Non-pigmented ciliary epithelial cell (primary cell): ENCODE results near the gene CTSZ.

Source experiments
- DNase-seq: peaks from one replicate; pipeline ENCODE4 v3.0.0-alpha.2; 2010; ENCODE audit warnings: low read depth

Gene CTSZ

DNA sequence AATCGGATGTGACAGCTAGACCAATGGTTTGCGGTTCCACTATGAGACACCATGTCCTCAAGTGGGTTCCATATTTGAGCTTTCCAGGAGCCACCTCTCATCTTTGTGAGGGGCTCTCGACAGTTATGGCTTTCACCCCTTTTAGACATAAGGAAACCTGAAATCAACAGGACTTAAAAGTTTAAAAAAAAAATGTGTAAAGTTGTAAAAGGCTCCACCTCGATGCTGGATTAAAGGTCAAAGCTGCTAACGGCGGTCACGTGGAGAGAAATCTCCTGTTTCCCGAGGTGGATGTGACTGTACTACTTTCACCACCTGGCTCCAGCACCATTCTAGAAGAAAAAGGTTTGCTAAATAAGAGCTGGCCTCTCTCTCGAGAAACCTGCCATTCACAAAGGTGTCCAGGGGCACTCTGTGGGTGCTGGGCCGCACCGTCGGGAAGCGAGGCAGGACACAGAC is 24.5 kb upstream of the CTSZ start:
- DNase-seq, result no peak

DNA sequence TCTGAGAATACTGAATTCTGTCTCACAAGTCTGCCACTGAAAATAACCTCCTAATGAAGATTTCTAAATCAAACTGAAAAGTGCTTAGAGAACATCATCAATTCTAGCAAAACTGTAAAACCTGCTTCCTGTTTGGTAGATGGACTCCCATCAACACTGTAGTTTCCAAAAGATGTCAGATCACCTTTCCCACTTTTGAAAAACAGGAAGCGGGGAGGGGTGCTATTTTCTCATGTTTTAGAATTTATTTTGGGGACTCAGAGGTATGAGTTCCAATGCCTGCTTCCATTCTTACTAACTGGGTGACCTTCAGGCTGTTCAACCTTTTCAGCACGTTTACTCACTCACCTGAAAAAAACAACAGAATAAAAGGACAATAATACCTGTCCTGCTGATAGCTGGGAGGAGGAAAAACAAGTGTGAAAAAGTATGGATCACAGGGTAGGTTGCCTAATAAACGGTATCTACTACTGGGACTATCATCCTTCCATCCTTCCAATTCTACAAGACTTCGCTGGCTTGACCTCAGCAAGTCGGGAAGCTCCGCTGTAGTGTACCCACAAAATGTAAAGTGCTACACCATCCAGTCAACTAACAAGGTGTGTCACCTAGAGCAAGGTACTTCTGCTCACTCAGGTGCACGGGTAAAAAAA is 24.0 kb upstream of the CTSZ start:
- DNase-seq, result no peak

DNA sequence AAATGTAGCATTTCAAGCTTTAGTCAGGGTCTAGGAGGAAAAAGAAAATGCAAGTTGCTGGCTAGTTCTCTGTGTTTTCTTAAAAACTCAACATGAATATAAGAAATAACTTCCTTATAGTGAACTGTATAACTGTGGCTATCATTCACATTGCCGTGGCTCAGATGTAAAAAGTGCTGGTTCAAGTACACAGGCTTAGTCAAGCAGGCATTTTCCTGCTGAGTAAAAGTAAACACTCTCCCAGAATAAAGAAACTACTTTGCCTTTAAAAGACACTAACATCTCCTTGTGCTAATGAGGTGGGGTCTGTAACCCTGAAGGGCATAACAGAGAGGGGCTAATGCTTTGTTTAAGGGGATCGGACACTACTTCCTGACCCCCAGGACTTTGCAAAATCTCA is 21.8 kb upstream of the CTSZ start:
- no peak for DNase-seq

DNA sequence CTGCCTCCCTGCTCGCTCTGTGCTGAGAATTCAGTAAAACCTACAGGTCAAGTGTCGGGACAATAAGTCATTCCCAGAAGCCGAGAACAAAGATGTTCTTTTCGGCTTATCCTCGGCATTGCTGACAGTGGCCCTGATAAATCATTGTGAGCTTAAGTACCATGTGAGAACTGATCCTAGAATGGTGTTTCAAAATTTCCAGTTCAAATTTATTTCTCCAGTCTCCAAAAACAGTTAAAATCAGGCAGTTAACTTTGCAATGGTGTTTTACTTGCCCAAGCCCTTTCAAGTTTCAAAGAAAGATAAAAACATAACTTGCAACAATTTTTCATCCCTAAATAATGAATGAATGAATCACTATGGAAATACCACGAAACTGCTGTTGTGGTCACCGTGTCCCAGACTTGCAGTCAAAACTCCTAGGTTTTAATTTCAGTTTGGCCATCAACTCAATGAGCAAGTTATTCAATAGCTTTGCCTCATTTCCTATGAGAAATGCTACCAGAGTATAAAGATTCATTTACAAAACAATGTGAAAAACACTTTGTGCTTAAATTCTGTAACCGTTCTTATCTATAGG is 20.8 kb upstream of the CTSZ start:
- peak; percentile 50 for DNase-seq

DNA sequence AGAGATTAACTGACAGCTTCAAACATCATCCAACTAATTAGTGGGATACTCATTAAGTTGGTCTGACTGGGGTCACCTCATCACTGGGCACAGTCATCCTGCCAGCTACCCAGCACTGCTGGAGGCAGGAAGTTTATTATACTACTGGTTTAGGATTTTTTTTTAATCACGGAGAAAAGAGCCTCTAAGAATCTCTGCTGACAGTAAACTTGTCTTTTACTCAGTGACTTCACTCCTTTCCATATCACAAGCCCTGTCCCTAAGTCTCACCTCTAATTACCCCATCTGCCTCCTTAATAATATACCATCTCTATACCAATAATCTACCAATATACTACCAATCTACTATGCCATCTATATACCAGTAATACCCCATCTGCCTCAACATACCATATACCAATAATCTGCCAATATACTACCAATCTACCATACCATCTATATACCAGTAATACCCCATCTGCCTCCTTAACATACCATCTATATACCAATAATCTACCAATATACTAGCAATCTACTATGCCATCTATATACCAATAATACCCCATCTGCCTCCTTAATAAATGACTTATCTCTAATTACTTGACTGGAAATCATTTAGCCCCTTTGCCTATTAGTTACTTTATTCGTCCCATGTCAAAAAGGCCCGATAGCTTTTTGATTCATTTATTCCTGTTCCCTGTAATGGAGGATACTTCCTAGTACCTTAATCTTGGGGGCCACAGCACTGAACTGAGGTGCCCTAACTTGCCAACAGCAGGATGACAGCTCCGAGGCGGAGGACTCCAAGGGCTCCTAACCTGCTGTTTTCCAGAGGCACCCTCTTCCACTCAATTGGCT is 20.1 kb upstream of the CTSZ start:
- no peak for DNase-seq

DNA sequence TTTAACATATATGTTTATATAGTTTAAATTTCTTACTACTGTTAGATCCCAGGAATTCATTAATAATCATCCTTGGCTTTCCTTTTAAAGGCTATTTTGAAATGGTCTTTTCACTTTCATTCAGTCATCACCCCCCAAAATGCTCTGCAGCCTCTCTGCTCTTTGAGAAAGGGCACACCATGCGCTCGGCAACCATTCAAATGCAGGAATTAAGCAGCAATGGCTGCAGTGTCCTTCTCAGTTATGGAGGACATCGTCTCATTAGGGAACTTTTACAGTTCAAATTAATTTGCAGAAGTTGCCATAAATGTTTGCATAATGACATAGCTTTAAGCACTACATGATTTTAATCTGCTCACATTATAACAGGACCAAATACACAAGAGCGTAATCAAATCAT is 18.5 kb upstream of the CTSZ start:
- no peak for DNase-seq

DNA sequence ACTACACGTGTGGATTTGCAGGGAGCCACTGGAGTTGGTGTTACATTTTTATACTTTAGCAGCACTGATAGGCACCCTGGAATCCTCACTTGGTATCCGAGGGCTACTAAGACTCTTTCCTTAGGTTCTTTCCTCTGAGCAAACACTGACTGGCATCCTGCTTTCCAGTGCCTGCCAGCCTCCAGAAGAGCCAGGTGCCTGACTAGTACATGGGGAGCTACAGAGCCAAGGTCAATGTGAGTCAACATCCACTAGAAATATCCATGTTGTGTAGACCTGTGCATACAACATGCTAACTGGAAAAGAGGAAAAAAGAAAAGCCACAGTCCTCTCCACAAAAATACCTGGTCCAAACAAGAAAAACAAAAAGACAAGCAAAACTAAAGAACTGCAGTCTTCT is 18.0 kb upstream of the CTSZ start:
- DNase-seq, result no peak

DNA sequence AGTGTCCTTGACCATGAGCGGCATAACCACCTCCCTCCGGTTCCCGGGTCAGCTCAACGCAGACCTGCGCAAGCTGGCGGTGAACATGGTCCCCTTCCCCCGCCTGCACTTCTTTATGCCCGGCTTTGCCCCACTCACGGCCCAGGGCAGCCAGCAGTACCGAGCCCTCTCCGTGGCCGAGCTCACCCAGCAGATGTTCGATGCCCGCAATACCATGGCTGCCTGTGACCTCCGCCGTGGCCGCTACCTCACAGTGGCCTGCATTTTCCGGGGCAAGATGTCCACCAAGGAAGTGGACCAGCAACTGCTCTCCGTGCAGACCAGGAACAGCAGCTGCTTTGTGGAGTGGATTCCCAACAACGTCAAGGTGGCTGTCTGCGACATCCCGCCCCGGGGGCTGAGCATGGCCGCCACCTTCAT is 17.1 kb upstream of the CTSZ start:
- no peak for DNase-seq

DNA sequence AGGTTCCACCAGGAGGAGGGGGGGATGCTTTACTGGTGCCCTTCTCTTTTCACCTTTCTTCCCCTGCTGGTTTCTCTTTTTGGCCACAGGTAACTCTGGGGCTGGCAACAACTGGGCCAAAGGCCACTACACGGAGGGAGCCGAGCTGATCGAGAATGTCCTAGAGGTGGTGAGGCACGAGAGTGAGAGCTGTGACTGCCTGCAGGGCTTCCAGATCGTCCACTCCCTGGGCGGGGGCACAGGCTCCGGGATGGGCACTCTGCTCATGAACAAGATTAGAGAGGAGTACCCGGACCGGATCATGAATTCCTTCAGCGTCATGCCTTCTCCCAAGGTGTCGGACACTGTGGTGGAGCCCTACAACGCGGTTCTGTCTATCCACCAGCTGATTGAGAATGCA is 16.6 kb upstream of the CTSZ start:
- no peak for DNase-seq

DNA sequence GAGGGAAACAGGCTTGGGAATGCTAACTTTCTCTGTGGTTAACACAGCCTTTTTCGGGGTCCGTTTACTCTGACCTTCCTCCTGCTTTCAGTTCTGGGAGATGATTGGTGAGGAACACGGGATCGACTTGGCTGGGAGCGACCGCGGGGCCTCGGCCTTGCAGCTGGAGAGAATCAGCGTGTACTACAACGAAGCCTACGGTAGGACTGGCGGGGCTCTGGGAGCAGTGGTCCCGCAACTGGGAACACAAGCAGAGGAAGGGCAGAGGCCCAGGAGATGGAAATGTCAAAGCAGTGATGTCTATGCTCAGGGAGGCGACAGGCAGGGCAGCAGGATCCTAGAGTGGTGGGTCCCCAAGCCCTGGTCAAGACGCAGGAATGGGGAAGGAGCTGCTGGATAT is 15.7 kb upstream of the CTSZ start:
- no peak for DNase-seq

DNA sequence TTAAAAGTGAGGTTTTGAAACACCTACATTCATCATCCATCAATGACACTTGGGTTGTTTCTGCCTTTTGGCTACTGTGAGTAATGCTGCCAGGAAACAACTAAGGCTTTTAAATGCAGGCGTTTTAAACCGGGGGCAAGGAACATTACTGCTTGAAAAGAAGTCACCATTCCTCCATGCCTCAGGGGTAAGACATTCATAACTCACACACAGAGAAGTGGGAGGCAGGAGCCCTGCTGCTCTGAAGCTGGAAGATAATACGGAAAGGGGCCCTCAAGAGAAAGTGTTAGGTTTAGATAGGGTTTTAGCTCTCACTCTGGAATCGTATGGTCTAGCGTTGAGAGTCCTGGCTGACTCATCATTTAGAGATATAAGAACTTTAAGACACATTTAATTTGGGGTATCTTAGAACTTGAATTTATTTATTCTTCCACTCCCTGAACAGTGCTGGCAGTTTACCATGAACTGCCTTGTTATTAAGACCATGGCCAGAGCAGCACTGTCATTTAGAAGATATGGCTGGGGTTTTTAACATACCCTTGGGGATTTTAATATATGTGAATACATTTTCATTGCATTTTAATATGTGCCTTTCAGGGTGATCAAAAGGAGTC is 14.0 kb upstream of the CTSZ start:
- peak; percentile 19 for DNase-seq

DNA sequence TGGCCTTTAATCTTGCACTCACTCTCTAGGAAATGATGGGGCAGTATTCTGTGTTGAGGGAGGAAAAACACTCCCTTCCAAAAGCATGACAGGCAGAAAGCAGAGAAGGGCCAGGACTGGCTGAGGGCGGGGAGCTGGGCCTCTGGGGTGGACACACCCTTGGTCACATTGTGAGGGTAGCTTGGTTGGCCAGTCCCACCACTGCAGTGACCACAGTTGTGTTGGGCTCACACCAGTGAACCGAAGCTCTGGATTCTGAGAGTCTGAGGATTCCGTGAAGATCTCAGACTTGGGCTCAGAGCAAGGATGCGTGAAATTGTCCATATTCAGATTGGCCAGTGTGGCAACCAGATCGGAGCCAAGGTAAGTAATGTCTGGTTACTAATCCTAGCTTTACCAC is 12.2 kb upstream of the CTSZ start, which contains the start of gene TUBB1:
Gene TUBB1, plus strand, starts transcription at position 213 of the 400 bp plus-strand sequence. Its CDS starts 94 bp downstream, at position 307.
- no peak for DNase-seq

DNA sequence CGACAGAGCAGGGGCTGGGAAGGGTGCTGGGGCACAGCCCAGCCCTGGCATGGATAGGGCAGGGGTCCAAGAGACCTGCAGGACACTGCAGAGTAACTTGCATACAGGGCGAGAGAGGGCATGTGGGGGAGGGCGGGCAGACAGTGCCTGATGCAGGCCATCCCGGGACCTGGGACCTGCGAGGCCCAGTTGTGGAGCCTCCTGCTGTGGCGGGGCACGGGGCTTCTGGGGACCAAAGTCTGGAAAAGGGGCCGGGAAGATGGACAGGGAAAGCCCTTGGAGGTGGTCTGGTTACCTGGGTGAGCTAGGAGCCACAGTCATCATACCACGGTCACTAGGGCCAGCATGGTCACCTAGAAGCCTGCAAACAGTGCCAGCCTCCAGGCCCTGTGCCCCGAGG is 11.8 kb upstream of the CTSZ start:
- DNase-seq, result no peak

DNA sequence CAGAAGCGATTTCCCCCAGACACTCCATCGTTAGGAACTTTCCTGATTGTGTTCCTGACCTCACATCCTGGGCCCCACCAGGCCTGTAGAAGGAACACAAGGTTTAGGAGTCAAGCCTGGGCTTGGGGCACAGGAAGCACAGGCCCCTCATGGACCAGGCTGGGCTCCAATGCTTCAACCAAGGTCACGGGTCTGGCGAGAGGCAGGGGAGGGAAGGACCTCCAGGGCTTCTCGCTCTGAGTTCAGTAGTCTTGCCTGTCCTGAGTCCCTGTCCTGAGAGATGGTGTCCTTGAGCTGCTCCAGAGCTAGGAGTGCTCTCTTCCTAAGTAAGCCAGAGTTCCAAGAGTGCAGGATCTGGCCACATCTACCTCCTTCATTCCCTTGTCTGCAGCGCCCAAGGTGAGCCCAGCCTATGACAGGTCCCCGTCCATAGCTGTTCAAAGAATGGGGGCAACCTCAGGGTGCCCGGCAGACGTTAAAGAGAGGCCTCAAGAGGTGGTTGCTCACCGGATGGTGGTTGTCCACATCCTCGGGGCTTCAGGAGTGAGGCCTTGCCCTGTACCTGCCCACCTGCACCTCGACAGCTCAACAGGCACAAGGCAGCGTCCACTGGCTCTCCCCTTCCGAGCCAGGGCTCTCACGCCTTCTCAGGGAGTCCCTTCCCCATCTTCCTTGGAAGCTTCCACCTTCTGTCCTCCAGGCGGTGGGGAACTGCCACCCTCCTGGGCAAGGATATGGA is 10.6 kb upstream of the CTSZ start:
- DNase-seq, result no peak

DNA sequence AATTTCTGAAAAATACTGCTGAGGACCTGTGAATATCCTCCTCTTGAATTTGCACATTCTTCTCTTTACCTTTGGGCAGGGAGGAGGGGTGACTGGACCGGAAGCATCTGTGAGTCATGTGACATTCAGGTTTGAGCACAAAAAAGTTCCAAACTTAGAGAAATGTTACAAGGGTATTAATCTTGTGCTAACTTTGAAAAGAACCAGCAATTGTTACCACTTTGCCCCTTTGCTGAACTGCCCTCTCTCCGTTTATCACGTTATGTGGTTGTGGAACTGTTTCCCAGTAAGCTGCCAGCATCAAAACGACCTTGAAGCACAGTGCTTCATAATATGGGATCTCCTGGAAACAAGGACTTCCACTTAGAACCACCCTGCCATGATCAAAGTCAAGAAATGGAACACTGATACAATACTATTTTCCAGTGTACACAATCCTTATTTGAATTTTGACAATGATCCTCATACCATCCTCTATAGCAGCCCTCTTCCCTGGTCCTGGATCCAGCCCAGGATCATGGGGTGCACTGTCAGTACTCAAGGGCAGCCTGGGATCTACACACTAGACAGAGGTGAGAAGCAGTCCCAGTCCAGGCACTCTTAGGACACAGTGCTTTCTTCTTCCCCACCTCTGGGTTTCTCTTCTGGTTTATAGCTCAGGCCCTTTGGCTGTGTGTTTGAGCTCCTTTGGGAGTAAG is 9.9 kb upstream of the CTSZ start:
- no peak for DNase-seq

DNA sequence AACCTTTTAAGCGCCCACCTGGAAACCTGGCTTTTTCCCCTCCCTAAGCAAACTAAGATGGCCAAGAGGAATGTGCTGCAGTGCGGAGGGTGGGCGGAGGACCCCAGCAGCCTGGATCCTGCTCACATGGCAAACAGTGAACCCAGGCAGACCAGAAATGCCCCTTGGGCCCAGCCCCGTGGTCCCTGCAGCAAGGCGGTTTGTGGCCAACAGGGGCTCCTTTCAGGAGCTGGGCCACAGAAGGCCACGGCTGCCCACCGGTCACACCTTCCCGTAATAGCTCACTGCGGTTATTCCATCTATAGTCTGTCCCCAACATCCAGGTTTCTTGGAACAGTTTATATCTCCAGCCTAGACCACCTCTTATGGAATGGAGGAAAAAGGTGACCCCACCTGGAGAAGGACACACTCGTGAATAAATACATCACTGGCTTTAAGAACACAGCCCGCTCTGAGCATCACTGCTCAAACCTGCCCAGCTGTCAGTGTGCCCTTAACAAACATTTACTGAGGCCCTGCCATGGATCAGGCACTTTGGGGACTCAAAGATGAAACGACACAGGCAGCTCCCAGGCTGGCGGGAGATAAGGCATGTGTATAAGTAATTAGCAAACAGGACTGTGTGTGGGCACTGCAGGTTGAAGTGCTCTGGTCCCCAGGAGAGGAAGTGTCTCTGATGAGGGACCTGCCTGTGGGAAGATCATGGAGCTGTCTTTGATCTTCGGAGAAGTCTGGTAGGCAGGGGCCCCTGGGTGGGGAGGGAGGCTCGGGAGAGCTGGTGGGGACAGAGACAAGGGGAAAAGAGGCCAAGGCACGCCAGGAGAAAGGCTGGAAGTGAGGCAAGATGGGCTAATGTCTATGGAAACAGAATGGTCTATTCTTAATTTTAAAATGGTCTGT is 9.0 kb upstream of the CTSZ start:
- DNase-seq, result no peak

DNA sequence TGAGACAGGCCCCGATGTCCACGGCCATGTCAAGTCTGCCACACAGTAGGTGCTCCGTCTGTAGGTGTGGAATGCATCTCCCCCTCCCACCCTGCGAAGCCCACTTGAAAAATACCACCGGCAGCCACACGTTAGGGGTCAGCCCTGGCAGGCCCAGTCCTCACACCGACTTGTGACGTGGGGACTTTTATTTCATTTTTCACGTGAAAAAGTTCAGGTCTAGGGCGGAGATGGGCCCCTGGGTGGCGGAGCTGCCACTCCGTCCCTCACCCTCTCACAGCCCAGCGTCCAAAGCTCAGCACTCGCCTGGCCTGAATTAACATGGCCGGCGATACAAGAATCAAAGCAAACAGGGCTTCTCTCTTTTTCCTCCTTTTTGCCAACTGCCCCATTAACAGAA is 8.4 kb upstream of the CTSZ start:
- no peak for DNase-seq

DNA sequence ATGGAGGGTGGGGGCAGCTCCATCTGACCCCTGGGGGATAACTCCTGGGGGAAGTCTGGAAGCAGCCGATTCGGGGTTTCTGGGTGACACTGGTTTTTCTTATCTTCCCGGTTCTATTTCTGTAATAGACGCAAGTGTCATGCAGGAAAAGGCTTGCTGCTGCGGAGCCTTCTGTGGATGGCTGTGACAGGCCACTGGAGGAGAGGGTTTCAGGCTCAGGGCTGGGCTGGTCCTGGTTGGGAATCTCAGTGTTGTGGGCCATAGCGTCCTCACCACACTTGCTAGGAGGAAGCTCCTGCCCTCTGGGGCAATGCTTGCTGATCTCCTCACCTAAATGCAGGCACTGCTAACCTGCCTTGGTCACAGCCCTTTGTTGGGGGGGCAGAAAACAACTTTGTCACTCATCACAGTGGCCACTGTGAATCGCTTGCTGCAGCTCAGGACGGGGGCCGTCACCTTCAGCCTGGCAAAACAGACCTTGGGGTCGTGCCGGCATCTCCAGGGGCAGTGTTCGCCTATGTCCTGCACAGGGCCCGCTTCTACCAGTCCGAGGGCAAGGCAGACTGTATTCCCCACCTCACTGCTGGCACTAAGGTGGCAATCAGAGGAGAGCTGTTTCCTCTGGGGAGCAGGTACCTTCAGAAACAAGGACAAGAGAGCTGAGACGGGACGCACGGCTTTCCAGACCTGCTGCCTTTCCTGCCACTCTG is 7.8 kb upstream of the CTSZ start:
- no peak for DNase-seq

DNA sequence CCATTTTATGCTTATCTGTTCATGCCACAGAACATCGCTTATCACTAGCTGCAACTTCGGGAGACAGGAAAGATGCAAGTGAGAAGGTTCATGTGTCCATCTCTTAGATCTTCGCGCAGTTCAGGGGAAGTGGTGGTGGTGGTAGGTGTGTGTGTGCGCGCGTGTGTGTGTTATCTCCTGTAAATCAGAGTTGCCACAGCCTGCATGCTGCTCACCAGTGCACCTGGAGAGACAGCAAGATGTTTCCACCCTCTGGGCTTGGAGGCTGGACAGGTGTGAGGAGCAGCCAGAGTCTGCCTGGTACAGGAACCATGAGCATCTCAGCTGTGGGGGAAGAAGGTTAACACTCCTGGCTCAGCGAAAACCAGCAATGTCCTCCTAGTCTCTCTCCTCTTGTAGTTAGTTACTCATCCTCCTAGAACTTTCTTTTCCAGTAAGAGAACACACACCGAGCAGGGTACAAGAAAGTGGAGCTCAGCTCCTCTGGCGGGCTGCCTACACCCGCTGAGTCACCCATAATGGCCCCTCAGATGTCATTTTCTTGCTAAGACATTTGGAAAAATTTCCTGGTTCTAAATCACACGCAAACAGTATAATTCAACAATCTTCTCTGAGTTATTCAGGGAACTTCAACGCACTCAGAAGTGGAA is 7.0 kb upstream of the CTSZ start:
- DNase-seq, result no peak
